IPS-15b (cell line): ENCODE results near the gene SF3B1.
"Not testable (repeated sequence)": the region's sequence is repeated elsewhere in the genome, so short reads cannot be mapped to it uniquely, and the experiment has no call there.

Source experiments
- H3K27me3 ChIP-seq: one replicate; pipeline ENCODE4 v1.6.1; 2013; ENCODE audit warnings: low read length; ENCODE audit not compliant: control insufficient read depth, insufficient read depth
- H3K36me3 ChIP-seq: one replicate; pipeline ENCODE4 v1.6.1; 2013; ENCODE audit warnings: low read length; ENCODE audit not compliant: control insufficient read depth, insufficient read depth
- H3K4me1 ChIP-seq: one replicate; pipeline ENCODE4 v1.6.1; 2013; ENCODE audit warnings: mild to moderate bottlenecking, low read length; ENCODE audit not compliant: control insufficient read depth, insufficient read depth
- H3K4me3 ChIP-seq: one replicate; pipeline ENCODE4 v1.5.1; 2013; ENCODE audit warnings: low read depth, low read length
- H3K9ac ChIP-seq: one replicate; pipeline ENCODE4 v1.6.1; 2013; ENCODE audit warnings: low read depth, mild to moderate bottlenecking, low read length
- H3K9me3 ChIP-seq: one replicate; pipeline ENCODE4 v1.6.1; 2013; ENCODE audit warnings: mild to moderate bottlenecking, low read length; ENCODE audit not compliant: control insufficient read depth, insufficient read depth

Gene SF3B1

GRCh38 chr2:197398913-197399312 is 35.9 kb downstream of the SF3B1 start:
- H3K9ac ChIP-seq, result no peak overlapping the region
- H3K4me1 ChIP-seq, result no peaks in the 10 kb centered on the region
- peaks cover 38% of the 10 kb centered on the region for H3K36me3 ChIP-seq

GRCh38 chr2:197391220-197391717 is 43.6 kb downstream of the SF3B1 start:
- no peaks in the 10 kb centered on the region for H3K9me3 ChIP-seq
- peaks cover 17% of the 10 kb centered on the region for H3K36me3 ChIP-seq
- H3K4me3 ChIP-seq, result no peak overlapping the region
- no peak overlapping the region for H3K9ac ChIP-seq
- H3K4me1 ChIP-seq, result no peaks in the 10 kb centered on the region
- no peaks in the 10 kb centered on the region for H3K27me3 ChIP-seq

More at GRCh38 chr2:197398913-197399312, 35.9 kb downstream of the SF3B1 start:
- H3K4me3 ChIP-seq, result no peak overlapping the region
- H3K9me3 ChIP-seq, result no peaks in the 10 kb centered on the region
- no peaks in the 10 kb centered on the region for H3K27me3 ChIP-seq

- Histone ChIP-seq H3K9me3 (no peaks in the 10 kb centered on the region), H3K9ac (no peak overlapping the region), H3K4me3 (no peak overlapping the region), H3K36me3 (peaks cover 4% of the 10 kb centered on the region), H3K27me3 (no peaks in the 10 kb centered on the region), H3K4me1 (no peaks in the 10 kb centered on the region)
Measured at GRCh38 chr2:197388866-197389587, 45.8 kb downstream of the SF3B1 start.

GRCh38 chr2:197387179-197387578 is 47.6 kb downstream of the SF3B1 start:
- Histone ChIP-seq H3K36me3 (no peaks in the 10 kb centered on the region), H3K9ac (no peak overlapping the region), H3K27me3 (no peaks in the 10 kb centered on the region), H3K4me3 (no peak overlapping the region), H3K9me3 (no peaks in the 10 kb centered on the region), H3K4me1 (no peaks in the 10 kb centered on the region)

GRCh38 chr2:197386242-197386641 is 48.6 kb downstream of the SF3B1 start:
- H3K36me3 ChIP-seq, result no peaks in the 10 kb centered on the region
- H3K27me3 ChIP-seq, result no peaks in the 10 kb centered on the region
- no peak overlapping the region for H3K9ac ChIP-seq
- no peaks in the 10 kb centered on the region for H3K4me1 ChIP-seq
- no peak overlapping the region for H3K4me3 ChIP-seq
- no peaks in the 10 kb centered on the region for H3K9me3 ChIP-seq

GRCh38 chr2:197383825-197384224 is 51.0 kb downstream of the SF3B1 start:
- H3K36me3 ChIP-seq, result no peaks in the 10 kb centered on the region
- H3K4me3 ChIP-seq, result no peak overlapping the region
- H3K27me3 ChIP-seq, result no peaks in the 10 kb centered on the region
- H3K9ac ChIP-seq, result no peak overlapping the region
- H3K4me1 ChIP-seq, result no peaks in the 10 kb centered on the region
- H3K9me3 ChIP-seq, result no peaks in the 10 kb centered on the region

GRCh38 chr2:197381641-197382040 is 53.2 kb downstream of the SF3B1 start:
- no peaks in the 10 kb centered on the region for H3K9me3 ChIP-seq
- no peak overlapping the region for H3K9ac ChIP-seq
- no peaks in the 10 kb centered on the region for H3K27me3 ChIP-seq
- no peak overlapping the region for H3K4me3 ChIP-seq
- H3K36me3 ChIP-seq, result no peaks in the 10 kb centered on the region
- no peaks in the 10 kb centered on the region for H3K4me1 ChIP-seq

- H3K4me1 ChIP-seq, H3K9ac ChIP-seq, H3K27me3 ChIP-seq, H3K9me3 ChIP-seq, H3K36me3 ChIP-seq, H3K4me3 ChIP-seq: not testable (repeated sequence)
Measured at GRCh38 chr2:197379918-197380309, 54.9 kb downstream of the SF3B1 start.

GRCh38 chr2:197379308-197379917 is 55.4 kb downstream of the SF3B1 start:
- not testable (repeated sequence) for H3K27me3 ChIP-seq, H3K9me3 ChIP-seq, H3K9ac ChIP-seq, H3K4me1 ChIP-seq, H3K4me3 ChIP-seq, H3K36me3 ChIP-seq

GRCh38 chr2:197378494-197379307 is 56.1 kb downstream of the SF3B1 start:
- Histone ChIP-seq H3K4me3 (no peak overlapping the region), H3K9me3 (no peaks in the 10 kb centered on the region), H3K4me1 (no peaks in the 10 kb centered on the region), H3K9ac (no peak overlapping the region), H3K27me3 (no peaks in the 10 kb centered on the region), H3K36me3 (no peaks in the 10 kb centered on the region)

GRCh38 chr2:197378086-197378485 is 56.7 kb downstream of the SF3B1 start:
- H3K4me1 ChIP-seq, result no peaks in the 10 kb centered on the region
- H3K4me3 ChIP-seq, result no peak overlapping the region
- no peak overlapping the region for H3K9ac ChIP-seq
- no peaks in the 10 kb centered on the region for H3K27me3 ChIP-seq
- H3K9me3 ChIP-seq, result no peaks in the 10 kb centered on the region
- no peaks in the 10 kb centered on the region for H3K36me3 ChIP-seq
